GM19023 (cell line): ENCODE measurements around the gene PBX3.

Experiments used
- ATAC-seq: cut with Tn5 transposase; IDR thresholded peaks from one replicate; pipeline ENCODE4 v1.9.1; 2021; ENCODE audit warnings: mild to moderate bottlenecking, moderate library complexity; ENCODE audit not compliant: unreplicated experiment

PBX3 gene

DNA sequence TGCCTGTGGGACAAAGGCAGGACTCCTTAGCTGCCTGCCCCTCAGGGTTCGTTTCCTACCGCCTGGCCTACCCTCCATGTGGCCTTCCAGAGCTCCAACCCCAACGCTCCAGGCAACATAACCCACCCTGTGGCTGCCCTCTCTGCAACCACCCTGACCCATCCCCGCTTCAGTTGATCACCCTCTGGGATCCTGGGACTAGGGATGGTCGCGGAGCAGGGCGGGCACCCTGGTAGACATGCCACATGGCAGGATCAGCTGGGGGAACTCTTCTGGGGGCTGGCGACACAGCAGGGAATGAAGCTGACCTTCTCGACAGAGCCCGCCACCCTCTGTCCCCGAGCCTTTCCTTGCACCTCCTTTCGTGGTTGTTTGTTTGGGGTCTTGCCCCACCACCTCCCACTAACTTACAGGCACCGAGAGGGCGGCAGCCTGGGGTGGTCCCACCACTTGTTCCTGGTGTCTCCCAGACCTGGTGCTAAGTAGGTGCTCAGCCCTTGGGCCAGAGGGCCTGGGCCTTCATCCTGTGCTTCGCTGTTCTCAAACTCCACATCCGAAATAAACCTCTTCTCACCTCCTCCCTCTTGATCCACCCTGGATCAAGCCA lies 243.1 kb downstream of the PBX3 start:
- no peak for ATAC-seq

DNA sequence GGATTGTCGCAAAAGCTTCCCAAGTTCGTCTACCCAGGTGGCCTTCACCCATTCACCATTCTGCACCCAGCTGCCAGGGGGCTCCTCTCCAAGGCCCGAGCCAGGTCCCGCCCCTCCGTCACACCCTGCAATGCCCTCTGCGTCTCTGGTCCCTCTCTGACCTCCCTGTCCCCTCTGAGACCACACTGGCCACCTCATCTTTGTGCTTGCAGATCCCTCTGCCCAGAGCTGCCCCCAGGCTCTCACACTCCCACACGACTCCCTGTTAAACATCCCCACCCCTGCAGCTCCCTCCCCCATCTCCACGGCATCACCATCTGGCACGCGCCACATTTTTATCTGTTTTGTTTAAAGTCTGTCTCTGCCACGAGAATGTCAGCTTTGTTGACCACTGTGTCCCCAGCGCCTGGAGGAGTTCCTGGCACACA lies 243.6 kb downstream of the PBX3 start:
- ATAC-seq = no peak

DNA sequence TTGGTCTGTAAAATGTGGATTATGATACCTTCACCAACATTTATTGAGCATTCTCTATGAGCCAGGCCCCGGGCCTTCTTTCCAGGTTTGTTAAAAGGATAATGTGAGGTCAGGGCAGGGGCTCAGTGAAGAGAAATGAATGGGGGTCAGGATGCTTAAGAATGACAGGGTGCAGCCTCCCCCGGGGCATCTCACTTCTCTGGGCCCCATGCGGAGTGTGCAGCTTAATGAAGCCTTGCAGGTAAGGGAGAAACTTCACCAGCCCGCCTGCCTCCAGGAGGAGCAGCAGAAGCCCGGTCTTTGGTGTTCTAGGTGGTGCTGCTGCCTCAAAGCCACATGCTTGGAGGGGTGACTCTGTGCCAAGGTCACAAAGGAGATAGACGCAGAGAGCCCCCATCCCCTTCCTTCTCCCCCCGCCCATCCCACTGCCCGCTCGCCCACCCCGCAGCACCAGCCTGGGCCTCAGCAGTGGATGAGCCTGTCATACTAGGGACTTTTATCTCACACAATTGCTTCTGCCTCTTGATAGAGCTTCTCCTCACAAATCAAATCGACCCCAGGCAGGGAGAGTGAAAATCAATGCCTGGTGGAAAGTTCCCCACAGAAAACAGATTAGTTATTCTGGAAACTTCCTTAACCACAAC lies 244.8 kb downstream of the PBX3 start:
- ATAC-seq = no peak

GRCh38 chr9:125992557-125992956 lies 245.4 kb downstream of the PBX3 start:
- ATAC-seq = no peak

DNA sequence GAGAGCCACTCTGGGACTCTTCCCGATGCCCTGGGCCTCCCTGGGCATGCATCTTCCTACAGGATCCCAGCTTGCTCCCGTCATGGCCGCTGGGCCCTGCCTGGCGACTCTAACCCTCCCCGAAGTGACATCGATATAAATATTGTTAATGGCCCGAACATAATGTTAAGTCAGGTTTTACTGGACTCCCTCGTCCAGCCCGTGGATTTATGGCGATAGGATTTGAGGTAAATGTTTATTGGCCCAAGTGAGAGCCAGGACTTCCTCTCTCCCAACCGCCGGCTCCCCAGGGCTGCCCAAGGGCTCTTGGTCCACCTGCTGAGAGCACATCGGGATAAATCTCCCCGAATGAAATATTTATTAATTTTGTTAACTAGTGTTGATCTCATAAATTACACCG lies 246.3 kb downstream of the PBX3 start:
- ATAC-seq = no peak

DNA sequence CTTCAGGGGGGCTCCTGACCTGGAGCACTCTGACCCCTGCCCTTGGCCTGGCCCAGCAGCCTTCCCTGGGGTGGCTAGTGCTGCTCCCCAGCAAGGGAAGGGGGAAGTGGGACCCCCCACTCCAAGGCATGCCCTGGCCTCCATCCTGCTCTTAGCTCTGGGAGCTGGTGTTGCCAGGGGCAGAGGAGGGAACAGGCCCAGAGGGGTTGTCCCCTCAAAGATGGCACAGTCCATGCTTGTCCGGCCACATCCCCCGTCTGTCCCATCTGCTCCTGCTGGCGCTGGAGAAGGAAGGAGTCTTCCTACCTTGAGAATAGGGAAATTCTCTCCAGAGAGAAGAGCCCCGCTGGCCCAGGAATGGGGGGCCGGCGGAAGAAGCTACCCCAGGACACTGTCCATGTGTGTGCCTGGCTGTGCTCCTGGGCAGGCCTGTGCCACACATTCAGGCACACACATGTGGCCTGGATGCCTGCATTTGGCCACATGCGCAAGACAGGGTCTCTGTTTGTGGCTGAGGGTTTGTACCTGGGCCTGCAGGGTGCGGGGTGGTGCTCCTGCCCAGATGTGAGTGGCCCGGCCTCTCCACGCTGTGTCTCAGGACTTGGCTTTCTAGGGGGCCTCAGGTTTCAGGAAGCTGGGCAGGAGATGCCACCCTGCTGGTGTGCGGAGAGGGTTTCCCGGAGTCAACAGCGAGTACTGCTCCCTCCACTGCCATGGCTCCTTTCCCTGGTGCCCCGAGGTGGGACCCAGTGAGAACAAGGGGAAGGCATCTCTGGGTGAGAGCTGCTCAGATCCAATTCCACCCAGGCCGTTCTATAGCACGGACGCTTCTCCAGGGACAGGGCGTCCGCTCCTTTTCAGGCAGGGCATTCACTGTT lies 247.1 kb downstream of the PBX3 start:
- no peak for ATAC-seq

GRCh38 chr9:125995006-125995405 lies 247.8 kb downstream of the PBX3 start:
- no peak for ATAC-seq

- no peak for ATAC-seq
These were observed 248.5 kb downstream of the PBX3 start for GRCh38 chr9:125995706-125996105.

DNA sequence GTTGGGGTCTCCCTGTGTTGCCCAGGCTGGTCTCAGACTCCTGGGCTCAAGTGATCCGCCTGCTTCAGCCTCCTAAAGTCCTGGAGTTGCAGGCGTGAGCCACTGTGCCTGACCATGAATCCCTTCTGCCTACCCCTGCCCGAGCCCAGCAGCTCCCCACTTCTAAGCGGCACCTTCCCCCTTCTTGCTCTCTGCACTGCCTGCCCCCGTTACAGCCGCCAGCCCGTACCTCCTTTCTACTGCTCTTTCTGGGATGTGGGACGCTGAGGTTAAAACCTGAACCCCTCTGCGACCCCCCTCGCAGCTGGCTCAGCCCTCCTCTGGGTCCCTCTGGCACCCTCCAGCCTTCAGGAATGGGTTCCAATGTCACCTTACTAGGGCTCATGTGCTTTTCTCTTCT lies 249.6 kb downstream of the PBX3 start:
- ATAC-seq = no peak

DNA sequence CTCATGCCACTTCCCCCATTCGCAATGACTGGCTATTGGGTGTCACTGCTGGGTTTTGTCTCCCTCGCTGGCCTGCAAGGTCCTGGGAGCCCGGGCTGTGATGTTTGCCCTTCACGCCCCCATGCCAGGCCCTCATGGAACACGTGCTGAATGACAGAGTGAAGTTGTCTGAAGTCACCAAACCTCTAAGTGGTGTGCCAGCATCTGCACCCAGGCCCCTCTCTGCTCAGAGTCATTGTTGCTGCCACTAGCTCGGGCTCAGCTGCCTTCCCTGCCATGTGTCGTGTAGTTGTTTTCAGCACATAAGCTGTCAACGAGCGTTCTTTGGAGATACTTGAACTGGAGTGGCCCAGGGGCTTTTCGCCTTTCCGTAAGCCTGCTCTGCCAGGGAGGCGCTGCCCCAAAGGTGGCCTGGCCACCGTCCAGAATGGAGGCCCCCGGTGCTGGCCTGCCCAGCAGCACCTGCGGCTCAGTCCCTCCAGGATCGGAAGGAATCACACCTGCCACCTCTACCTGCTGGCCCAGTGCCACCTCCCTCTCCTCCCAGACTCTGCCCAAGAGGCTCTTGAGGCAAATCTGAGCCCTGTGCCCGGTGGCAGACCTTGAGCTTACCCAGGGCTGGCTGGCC lies 250.1 kb downstream of the PBX3 start:
- no peak for ATAC-seq

GRCh38 chr9:125998837-125999503 lies 251.8 kb downstream of the PBX3 start:
- no peak for ATAC-seq

- ATAC-seq = no peak
These were observed 252.3 kb downstream of the PBX3 start for GRCh38 chr9:125999504-125999881.

GRCh38 chr9:126000256-126000655 lies 253.1 kb downstream of the PBX3 start:
- ATAC-seq = no peak

DNA sequence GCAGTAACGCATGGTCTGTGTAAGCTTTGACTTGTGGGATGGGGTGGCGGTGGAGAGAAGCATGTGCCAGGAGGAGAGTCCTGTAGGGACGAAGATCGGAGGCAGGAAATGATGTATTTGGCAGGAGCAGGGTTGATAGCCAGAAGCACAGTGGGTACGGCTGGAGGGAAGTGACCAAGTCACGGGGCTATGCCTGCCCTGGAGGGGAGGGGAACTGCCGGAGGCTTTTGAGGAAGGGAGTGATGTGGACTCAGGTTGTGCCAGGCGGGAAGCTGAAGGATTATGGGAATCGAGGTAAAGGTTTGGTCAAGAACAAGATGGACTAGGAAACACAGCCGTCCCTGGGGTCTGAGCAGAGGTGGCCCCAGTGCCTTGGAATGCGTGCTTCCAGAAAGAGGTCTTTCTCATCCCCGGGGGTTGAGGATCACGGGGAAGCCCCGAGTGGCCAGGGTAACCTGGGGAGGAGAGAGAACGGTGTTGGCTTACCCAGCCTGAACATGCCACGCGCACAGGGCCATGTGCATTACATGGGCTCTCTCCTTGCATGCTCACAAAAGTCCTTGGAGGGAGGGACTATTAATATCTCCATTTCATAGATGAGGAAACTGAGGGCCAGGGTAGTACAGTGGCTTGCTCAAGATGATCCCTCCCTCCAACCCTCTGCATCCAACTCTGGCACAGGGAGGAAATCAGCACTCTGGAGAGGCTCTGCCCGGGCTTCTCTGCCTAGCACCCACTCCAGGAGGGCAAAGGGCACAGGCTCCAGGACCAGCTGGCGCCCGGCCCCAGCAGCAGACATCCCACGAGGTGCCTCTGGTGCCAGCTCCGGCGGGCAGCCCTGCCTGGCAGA lies 253.8 kb downstream of the PBX3 start:
- ATAC-seq = no peak

DNA sequence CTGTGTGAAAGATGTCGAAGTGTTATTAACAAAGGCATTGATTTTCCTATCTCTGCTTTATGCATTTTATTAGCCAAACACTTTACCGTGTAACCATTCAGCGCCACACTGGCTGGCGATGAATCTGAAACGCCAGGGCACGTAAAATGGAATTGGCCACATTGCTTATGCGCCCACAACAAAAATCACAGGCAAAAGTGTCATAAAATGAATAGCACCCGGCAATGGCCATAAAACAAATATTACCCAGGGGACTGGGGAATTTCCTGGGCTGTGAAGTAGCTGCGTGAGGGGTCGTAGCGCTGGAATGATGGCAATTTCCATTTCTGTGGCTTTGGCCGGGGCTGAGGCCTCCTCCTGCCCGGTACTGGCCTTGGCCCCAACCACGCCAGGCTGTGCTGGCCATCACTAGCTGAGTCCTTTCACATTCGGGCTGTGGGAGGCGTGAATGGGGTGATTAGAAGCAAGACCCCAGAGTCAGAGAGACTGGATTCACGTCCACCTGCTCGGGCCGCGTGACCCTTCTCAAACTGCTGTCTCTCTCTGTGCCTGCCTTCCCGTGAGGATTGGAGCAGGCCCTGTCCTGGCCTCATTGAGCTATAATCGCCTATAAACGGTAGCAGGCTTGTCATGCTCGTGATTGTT lies 254.5 kb downstream of the PBX3 start:
- no peak for ATAC-seq

DNA sequence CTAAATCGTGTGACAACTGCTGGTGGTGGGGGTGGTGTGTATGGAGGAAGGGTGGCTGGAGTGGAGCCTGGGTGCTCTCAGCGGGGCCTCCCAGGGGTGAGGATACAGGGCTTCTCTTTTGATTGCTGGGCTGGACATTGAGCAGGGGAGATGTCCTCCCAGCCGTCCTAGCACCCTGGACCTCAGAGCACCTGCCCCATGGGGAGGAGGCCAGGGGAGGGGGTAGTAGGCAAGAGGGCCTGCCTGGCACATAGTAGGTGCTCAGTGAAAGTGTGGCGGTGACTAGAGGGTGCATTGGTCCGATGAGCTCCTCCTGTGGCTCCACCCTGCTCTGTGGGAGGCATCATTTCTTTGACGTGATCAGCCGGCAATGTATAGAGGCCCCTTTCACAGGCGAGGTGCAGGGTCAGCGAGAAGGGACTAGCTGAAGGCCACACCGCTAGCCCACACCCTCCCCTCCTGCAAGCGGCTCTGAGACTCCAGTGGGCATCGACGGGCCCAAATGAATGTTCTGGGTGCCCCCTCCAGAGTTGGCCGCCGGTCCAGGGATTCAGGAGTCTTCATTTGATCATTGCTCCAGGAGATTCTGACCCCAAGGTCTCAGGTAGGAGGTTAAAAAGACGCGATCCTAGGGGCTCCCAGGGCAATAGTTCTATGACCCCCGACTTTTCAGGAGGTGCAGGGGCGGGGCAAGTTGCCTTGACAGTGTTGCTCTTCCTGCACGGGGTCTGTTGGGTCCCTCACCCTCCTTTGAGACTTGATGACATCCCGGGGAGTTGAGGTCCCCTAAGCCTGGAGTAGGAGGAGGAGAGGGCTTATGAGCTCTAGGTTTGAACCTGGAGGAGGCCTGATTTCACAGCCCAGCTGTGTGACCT lies 255.5 kb downstream of the PBX3 start:
- no peak for ATAC-seq

- no peak for ATAC-seq
These were observed 261.9 kb downstream of the PBX3 start for GRCh38 chr9:126009047-126009446.

DNA sequence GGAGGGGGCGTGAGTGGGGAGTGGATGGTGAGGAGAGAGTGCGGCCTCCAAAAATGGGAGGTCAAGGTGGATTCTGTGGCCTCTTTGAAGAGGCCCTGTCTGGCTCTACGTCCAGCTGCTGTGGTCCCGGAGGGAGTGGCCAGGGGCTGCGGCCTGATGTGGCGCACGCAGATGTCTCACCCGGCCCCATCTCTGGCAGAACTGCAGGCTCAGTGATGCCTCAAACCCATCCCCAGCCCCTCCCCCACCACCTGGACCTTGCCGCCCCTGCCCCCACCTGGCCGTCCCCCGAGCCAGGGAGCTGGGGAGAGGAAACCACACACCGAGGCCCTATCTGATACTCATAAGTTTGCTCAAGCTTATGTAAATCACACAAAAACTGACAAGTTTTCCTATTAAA lies 267.6 kb downstream of the PBX3 start:
- ATAC-seq = no peak

GRCh38 chr9:126015424-126015823 lies 268.3 kb downstream of the PBX3 start:
- no peak for ATAC-seq
